ENCODE results near the gene AK3.

DNA sequence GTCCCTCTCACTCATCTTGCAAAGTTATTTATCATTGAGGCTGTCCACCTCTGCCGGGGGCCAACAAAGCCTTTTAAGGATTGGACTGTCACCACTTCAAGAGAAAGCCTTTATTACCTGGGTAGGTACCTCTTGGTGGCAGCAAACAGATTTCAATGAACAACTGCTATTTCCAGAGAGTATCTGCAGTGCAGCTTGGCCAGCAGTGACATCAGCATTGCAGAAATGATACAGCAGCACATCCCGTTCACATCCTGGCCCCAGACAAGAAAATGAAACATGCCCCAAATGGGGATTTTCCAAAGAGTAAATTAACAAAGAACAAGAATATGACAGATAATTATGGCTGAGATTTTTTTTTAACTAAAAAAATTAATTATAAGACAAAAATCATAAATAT is 72.4 kb downstream of the AK3 start:
- no peak for TF ChIP-seq POLR2A (IDR thresholded peaks at IDR 0.05)
- TF ChIP-seq, protein P1, sequence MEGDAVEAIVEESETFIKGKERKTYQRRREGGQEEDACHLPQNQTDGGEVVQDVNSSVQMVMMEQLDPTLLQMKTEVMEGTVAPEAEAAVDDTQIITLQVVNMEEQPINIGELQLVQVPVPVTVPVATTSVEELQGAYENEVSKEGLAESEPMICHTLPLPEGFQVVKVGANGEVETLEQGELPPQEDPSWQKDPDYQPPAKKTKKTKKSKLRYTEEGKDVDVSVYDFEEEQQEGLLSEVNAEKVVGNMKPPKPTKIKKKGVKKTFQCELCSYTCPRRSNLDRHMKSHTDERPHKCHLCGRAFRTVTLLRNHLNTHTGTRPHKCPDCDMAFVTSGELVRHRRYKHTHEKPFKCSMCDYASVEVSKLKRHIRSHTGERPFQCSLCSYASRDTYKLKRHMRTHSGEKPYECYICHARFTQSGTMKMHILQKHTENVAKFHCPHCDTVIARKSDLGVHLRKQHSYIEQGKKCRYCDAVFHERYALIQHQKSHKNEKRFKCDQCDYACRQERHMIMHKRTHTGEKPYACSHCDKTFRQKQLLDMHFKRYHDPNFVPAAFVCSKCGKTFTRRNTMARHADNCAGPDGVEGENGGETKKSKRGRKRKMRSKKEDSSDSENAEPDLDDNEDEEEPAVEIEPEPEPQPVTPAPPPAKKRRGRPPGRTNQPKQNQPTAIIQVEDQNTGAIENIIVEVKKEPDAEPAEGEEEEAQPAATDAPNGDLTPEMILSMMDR (IDR thresholded peaks at IDR 0.05) = no peak
